Ramos (cell line): ENCODE results near the gene ARHGAP15.

Experiments used
- in situ Hi-C: fragments of 300-500 bp; cut with MboI; formaldehyde crosslinking; loops from one replicate; pipeline ENCODE4 v1.14.3; 2022; ENCODE audit warnings: low sequenced_read_pairs; ENCODE audit not compliant: unreplicated experiment

Gene ARHGAP15

DNA sequence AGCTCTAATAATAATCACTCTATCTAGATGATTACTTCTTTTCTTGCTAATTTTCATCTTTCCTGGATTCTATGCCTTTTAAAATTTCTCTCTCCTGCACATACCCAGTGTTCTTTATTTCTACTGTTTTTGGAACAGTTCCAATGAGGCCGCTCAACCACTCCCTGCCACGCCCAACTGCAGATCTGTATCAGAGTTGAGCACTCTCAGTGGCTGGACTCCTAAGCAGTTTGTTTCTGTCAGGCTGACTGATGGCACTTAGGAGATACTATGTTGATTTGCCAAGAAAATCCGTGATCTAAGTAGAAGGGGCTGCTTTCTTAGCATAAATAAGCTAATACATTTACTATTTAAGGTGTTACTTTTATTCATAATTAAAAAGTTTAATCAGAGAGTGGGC, 192.8 kb downstream of the ARHGAP15 start:
- in situ Hi-C loops = no loop called here

DNA sequence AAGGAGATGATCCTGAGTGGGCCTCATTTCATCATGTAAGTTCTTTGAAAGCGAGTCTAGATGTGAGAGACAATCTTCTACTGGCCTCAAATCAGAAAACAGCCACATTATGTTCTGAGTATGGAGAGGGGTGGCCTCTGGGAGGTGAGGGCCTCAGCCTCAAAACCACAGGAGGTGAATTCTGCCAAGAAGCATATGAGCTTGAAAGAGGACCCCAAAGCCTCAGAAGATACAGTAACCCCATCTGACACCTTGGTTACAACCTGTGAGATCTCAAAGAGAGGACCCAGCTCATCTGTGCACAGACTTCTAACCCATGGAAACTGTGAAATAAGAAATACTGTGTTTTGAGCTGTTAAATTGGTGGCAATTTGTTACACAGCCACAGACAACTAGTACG, 200.1 kb downstream of the ARHGAP15 start:
- in situ Hi-C loops = no loop called here

DNA sequence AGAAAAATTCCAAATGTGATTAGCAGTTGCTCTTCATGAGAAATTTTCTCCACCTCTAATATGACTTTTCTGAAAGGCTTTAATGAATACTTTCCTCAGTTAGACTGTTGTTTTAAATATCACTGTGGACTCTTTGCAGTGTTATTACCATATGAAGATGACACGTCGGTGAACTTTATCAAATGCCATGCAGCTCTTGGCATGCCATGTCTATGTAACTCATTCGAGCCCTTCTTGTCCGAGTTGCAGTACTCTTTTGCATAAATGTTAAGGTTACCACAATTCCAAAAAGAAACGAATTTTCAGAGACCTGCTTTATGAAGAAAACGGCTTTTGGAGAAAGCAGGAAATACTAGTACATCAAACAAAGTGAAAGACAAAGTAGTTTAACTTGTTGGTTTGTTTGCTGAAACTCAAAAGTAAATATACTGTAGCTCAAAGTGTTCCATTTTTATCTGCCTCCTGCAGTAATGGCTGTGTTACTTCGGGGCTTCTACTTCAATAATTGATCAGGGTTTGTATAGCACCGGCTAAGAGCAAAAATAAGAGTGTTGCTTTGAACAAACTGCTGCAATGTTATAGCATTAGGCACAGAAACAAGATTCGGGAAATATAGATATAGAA, 204.1 kb downstream of the ARHGAP15 start:
- in situ Hi-C loops = no loop called here

DNA sequence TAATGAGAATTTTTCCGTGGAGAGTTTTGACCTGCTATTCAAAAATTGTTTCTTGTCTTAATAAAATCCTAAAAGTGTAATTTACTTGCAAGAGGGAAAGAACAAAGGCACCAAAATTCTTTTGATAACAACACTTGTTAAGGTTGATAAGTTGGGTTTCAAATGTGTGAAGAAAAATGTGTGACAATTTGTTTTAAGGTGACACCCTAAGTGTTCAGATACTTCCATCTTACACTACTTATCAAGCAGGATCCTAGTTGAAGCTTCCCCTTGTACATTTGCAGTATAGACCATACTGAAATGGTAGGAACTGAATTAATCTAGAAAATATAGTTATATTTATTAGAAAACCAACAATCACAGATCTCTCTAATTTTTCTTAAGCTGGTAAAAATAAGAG, 204.6 kb downstream of the ARHGAP15 start:
- in situ Hi-C loops = no loop called here

DNA sequence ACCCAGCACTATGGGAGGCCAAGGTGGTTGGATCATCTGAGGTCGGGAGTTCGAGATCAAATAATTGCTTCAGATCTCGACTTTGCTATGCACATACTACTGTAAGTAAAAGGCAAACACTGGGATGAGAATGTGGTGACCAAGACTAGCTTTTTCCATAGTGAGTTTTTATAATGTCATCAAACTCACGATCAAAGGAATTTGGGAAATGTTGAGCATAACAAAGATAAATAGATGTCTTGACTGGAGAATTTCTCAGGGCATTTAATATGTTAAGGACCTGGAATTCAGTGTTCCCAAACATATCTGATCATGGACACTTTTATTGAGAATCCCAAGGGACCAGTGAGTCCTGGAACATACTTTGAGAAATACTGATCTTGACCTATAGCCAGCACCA, 205.6 kb downstream of the ARHGAP15 start:
- in situ Hi-C loops = no loop called here

DNA sequence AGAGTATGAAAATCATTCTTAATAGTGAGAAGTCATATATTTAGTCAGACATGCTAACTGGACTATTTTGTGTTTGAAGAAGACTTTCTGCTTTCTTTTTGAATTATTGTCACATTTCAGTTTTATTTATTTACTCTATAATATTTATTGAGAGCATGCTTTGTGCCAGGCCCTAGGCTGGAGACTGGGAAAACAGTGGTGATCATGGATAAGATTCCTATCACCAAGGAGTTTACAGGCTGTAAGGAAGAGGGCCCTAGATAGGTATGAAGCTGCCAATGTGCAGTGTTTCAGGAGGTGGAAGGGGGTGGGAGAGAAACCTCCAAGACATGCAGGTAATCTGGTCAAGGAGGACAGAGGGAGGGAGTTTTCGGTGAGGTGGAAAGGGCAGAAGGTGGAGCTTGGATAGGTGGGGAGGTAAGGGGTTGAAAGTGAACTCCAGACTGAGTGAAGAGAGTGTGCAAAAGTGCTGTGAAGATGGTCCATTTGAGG, 207.5 kb downstream of the ARHGAP15 start:
- in situ Hi-C loops = no loop called here

DNA sequence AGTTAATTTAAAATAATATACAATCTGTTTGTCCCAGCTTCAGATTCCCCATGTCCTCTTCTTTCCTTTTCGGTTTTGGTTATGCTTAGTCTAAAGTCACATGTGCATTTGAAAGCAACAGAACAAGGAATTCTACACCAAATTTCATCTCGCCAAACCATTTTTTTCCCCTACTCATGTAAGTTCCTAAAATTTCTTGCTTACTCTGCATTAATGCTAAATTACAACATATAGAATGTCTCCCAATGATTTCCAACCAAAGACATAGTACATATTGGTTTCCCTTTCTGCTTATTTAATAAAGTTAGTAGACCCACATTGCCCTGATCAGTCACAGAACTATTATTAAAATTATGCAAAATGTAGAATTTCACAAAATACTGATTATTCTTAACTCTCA, 212.3 kb downstream of the ARHGAP15 start:
- in situ Hi-C loops = no loop called here

DNA sequence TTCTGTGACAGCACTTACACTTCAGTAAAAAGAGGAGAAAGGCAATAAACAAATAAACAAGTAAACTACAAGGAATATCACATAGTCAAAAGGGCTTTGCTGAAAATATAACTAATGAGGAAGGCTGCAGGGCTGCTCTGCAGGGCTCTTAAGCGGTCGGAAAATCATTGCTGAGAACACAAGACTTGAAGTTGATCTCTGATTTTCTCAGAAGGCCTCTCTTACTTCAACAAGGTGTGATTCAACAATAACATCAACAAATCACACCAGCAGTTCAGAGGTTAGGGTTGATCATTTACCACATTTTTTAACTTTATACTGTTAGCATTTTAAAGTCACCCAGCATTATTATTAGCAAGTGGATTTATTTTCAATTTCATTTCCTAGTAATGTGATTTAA, 215.6 kb downstream of the ARHGAP15 start:
- in situ Hi-C loops = no loop called here

DNA sequence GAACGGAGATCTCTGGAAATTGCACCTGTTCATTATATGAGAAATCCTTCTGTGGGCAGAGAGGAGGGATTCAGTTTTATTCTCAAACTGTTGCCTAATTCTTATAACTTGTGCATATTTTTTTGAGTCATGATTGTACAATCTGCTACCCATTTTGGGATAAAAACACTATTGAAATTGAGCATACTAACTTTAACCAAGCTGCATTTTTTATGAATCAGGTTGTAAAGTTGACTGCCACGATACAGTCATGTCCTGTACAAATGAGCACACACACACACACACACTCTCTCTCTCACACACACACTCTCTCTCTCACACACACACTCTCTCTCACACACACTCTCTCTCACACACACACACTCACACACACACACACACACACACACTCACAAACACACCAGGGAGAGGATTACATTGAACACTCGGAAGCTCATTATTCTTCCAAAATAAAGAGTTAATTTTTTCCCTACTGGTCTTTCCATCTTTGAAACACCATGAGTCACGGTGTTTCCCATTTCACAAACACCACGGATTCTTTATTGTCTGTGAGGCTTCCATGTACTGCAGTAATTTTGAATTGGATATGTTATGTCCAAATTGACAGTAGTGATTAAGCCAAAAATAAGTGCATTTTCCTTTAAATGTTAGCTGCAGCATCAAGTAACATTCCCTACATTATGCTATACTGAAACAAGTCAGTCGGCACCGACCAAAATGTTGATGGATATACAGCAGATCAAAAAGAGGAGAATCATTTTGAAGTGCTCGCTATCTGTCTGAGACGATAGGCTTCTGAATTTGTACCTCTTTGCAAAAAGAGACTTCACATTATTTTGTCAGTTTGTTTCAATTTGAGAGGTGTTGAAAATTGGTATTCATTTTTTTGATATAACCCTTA, 216.9 kb downstream of the ARHGAP15 start:
- in situ Hi-C loops = no loop called here

DNA sequence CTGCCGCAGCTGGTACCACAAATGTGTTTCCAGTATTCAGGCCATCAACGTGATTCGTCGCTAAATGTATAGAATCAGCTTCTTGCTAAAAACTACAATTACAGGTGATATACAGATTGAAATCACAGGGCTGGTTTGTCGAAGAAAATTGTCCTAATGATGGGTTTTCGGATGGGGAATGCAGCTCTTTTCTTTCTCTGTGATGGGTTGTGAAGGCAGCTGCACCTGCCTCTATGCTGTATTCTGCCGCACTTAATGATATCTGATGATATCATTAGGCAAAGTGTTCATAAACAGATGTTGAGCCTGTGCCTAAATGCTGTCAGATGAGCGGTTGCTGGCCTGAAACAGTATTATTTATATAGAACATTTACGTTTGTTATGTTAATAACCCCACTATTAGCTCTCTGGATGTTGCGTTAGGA, 218.1 kb downstream of the ARHGAP15 start:
- in situ Hi-C loops = no loop called here

DNA sequence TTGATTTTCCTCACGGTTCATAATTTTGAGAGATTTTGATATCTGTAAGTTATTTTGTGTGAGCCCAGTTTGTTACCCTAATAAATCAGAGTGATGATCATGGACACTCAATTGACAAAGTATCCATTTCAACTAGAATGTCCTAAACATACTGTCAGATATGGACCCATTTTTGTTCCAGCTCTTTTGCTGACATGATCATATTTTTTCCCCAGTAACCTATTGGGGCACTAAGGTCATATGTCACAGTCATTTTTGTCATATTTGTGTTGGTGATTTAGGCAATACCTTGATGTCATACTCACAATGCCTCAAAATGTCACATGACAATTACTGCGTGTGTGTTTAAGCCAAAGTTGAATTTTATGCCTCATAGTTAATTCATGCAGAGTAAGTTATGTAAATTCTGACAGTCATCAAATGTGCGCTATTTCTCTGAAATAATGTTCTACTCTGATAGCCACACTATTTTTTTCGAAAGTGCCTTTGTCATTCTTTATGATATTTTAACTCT, 218.7 kb downstream of the ARHGAP15 start:
- in situ Hi-C loops = no loop called here

DNA sequence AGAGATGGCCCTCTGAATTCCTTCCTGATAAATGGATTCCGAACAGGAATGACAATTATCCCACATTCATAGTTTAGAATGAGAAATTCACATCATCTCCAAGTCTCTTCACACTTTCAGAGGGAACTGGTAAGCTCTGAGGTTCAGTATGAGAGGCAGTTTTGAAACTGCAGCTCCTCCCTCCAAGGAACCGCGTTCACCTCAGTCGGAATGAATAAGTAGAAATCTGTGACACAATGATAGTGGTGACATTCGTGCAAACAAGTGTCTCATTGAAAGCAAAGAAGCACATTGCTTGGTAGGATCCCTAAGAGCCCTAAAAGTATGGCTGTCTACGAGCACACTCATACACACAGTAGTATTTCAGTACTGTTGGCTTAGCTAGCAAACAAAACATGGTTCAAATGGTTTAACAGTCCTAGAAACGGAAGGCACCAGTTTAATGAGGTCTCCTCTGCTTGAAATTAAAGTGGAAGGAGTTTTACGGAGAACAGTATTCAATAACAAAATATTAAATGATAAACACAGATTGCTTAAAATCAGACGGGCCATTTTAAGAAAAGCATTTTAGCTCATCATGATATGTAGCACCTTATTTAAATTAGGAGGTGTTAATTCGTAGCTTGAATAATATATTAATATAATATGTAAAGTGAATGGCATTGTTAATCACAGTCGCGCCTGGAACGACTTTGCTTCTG, 225.0 kb downstream of the ARHGAP15 start:
- in situ Hi-C loops = no loop called here

DNA sequence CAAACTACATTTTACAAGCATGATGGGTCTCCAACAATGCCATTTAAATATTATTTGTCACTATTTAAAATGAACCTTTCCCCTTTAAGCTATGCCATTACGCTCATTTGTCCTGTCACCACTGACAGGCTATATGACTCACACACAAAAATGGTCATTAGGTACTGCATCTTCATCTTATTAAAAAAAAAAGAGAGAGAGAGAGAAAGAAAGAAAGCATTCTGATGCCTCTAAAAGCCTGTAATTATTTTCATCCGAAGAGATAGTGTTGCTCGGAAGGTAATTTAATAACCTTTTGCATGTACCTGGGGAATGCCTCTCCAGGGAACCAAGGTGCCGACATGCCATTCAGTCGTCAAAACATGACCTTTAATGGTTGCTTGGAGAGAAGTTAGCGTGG, 226.7 kb downstream of the ARHGAP15 start:
- in situ Hi-C loops = no loop called here

DNA sequence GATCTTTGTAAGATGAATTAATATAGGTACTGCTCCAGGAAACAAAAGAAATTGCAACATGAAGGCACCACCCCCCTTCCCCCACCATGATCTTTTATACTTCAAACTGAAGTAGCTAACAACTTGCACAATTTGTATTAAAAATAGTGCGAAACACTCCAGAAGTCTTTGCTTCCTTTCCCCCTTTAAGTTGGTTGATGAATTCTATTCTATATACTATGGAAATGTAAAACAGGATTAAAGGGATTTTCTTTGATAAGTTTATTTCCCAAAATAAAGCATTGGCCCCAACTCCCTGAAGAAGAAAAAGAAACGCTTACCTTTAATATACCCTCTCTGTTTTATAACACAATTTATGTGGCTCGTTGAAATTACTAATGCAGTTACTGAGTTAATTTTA, 227.1 kb downstream of the ARHGAP15 start:
- in situ Hi-C loops = no loop called here

DNA sequence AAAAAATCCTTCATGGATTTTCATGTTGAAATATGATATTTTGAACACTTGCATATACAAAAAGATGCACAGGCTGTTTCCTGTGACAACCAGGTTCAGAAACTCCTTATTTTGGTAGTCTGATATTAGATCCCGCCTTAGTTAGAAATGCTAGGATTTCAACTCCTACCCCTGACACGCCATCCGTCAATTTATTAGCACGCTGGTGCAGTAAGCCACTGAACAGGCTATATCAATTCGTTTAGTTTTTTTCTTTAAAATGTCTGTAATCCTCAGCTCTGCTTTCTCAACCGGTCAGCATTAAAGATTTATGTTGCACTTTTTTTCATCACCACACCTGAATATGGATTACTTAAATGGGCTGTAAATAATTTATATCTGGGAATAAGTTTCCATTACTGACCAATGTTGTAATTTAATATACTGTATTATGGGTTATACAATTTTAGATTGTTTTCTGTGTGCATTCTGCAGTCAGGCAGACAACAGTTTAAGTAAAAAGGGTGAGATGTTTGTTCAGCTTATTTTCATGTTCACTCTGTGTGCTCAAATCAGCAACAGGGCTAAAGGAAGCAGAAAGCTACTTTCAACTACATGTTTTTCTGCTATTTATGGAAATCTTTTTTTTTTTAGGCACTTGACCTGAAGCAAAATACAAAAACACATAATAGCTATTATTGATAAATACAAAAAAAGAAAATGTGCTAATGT, 227.7 kb downstream of the ARHGAP15 start:
- in situ Hi-C loops = no loop called here

DNA sequence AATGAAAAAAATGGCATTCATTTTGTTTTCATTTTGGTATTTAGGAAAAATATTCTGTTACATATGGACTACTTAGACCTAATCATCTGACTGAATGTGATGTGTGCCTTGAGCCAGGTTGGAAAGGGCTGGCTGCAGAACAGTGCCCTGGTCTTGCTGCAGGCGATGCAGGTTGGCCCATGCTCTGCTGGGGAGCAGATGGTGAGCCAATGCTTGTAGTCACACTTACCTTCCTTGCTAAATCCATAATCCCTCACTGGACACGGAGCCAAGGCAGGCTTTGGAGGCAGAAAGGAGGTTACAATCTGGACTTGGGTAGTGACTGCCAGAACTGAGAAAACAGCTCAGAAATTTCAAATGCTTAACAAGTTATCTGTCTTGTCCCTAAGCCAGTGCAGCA, 228.7 kb downstream of the ARHGAP15 start:
- in situ Hi-C loops = no loop called here

DNA sequence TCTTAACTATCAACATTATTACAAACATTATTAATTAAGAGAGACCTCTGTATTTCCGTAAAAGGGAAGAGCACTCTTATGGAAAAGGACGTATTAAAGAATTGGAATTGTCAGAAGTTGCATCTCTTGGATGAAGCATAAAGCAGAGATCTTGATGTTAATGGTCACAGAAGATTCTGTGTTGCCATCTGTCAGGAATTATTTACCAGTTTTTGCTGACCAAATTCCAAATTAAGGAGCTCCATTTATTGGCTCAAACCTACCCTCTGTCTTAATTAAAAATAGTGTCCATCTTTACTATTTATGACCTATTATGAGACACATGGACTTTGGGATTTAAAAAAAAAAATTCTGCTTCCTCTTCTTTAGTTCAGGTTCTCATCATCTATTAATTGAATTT, 232.1 kb downstream of the ARHGAP15 start:
- in situ Hi-C loops = no loop called here

DNA sequence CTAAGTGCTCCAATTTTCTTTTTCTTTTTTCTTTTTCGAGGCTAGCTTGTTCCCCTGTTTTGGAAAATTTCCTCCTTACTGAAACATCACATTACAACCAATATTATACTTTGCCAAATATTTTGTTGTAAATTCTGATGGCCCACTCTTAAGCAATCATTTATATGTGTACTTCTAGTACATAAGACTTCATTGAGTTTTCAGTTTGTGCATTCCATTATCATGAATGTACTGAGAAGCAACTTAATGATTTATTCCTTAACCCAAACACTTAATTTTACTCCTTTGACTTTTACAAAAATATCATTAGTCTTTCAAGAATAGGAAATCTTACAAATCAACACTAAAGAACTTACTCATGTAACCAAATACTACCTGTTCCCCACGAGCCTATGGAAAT, 242.4 kb downstream of the ARHGAP15 start:
- in situ Hi-C loops = no loop called here

DNA sequence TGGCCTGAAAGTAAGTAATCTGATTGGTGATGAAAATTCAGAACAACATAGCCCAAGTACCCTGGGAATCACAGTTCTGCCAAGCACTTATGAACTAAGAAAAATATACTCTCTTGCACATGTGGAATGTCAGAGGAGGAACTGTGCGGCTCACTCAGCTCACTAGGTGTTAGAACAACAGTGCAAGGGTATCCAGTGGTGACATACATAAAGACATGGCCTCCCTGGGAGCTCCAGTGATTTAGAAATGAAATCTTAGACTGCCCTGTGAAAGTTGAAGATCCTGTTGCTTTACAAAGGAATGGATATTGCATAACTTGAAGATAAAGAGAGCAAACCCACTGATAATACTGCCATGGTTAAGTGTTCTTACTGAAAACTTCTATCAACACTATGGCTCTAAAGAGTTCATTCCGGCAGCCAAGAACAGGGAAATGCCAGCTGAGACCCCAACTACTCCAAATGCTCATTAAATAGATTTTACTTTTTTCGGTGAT, 246.2 kb downstream of the ARHGAP15 start:
- in situ Hi-C loops = no loop called here

DNA sequence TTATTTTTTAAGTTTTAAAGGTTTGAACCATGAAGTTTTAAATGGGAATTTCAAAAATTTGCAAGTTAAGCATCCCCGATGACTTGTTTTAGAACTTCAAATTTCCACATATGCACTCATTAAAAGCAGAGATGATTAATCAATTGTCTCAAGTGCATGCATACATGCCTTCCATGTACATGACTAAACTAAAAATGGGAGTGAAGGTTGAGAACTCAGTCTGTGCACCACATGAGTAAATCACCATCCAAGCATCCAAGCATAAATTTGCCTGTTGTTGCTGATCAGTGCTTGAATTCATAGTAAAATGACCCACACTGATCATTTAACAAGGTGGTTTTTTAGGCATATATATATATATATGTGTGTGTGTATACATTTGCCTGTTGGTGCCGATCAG, 249.8 kb downstream of the ARHGAP15 start:
- in situ Hi-C loops = no loop called here
